H1 (cell line): ENCODE data around the gene ASPDH. TPM values are rescaled to one million over a fixed set of nuclear protein-coding genes. Genes with fewer than 3 reads are reported as not detected.

Experiments
- BACH1 ChIP-seq: IDR thresholded peaks from 2 replicates; pipeline ENCODE4 v1.6.1; 2012; ENCODE audit warnings: low read length, improper control_type of control experiment
- CREB1 ChIP-seq: IDR thresholded peaks from 2 replicates; pipeline ENCODE4 v1.6.1; 2012; ENCODE audit warnings: inconsistent platforms
- RAD21 ChIP-seq, 2 experiments: IDR thresholded peaks in 1 of 2; conservative IDR thresholded peaks in 1 of 2; 2 replicates each; pipeline ENCODE4 v1.6.1; 2011; ENCODE audit warnings: low read depth in 2 of 2, low read length in 2 of 2, improper control_type of control experiment in 1 of 2, inconsistent platforms in 1 of 2, mild to moderate bottlenecking in 1 of 2, moderate library complexity in 1 of 2
- RBBP5 ChIP-seq: IDR thresholded peaks from 2 replicates; pipeline ENCODE4 v1.7.1; 2012; ENCODE audit warnings: low read depth, mild to moderate bottlenecking, inconsistent platforms, low read length, moderate library complexity, borderline replicate concordance
- SIN3A ChIP-seq, 2 experiments: IDR thresholded peaks in 1 of 2; conservative IDR thresholded peaks in 1 of 2; 2 replicates each; pipeline ENCODE4 v1.6.1; 2011 to 2012; ENCODE audit warnings: low read length in 2 of 2, improper control_type of control experiment in 1 of 2, low read depth in 1 of 2, mild to moderate bottlenecking in 1 of 2
- TCF12 ChIP-seq: IDR thresholded peaks from 2 replicates; pipeline ENCODE4 v1.6.1; 2011; ENCODE audit warnings: low read depth, mild to moderate bottlenecking, low read length
- TEAD4 ChIP-seq: IDR thresholded peaks from 2 replicates; pipeline ENCODE4 v1.6.1; 2012; ENCODE audit warnings: low read depth, low read length, inconsistent platforms, mixed read lengths
- polyA plus RNA-seq, 7 experiments: library from polyadenylated mRNA; depleted of rRNA in 3 of 7; stranded (reverse) in 5 of 7; unstranded in 2 of 7; fragments of >200 nt in 5 of 7; fragments of 200-250 nt in 2 of 7; gene quantifications; 1 replicate in 5 of 7; 2 replicates in 1 of 7; 4 replicates in 1 of 7; pipeline versions ENCODE4 v1.2.1 to v1.2.3, GENCODE V29; 2011 to 2013; ENCODE audit warnings: missing spikeins in 2 of 7, mixed read lengths in 2 of 7
- total RNA-seq: library from RNA; stranded (reverse); fragmentation: NEBNext Ultra II Directional; extraction: Animal tissue kit (Norgen Biotek cat#: 25700); gene quantifications from 2 replicates; pipeline ENCODE4 v1.2.1, GENCODE V29; 2021
- TF ChIP-seq, protein P1 (sequence below): IDR thresholded peaks from 2 replicates; pipeline ENCODE4 v1.6.1; 2011; ENCODE audit warnings: low read depth, mild to moderate bottlenecking, low read length; ENCODE audit not compliant: insufficient read depth

The ASPDH gene
- total and polyA plus RNA-seq, 2 of the 8 experiments (the other 6 are each of a cell fraction or from before 2014, with no cell fraction given): not detected

DNA sequence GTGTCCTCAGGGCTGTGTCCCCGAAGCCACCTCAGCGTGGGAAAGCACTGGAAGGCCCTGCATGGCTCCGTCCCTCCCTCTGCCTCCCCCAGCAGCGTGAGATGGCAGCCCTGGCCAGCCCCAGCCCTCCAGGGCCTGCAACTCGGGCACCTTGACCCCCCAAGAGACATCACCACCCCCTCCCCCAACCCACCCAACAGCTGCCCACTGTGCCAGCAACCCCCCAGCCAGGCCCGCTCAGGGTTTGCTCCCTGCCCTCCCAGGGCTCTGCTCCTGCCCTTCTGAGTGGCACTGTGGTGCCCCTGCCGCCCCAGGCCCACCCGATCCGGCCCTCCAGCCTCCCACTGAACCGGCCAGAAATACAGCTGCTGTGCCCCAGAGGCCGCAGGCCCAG is 1.5 kb upstream of the ASPDH start (continued):
- TF ChIP-seq TEAD4 (no peak), SIN3A (conservative IDR thresholded peaks at IDR 0.05 in 1 of 2, IDR thresholded peaks at IDR 0.05 in 1 of 2; ENCODE audit: low read depth in 1 of 2, low read length in 2 of 2) (no peak), RAD21 (IDR thresholded peaks at IDR 0.05 in 1 of 2, conservative IDR thresholded peaks at IDR 0.05 in 1 of 2; ENCODE audit: low read depth in 2 of 2, low read length in 2 of 2) (no peak), TCF12 (no peak), BACH1 (no peak), CREB1 (no peak), RBBP5 (no peak)
- TF ChIP-seq, protein P1, sequence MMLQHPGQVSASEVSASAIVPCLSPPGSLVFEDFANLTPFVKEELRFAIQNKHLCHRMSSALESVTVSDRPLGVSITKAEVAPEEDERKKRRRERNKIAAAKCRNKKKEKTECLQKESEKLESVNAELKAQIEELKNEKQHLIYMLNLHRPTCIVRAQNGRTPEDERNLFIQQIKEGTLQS: no peak
